Measurements from ENCODE around the gene RFPL3.
"Not testable (repeated sequence)": the region's sequence is repeated elsewhere in the genome, so short reads cannot be mapped to it uniquely, and the experiment has no call there.

Gene RFPL3
- total RNA-seq = 0 reads per million in 2 donors

DNA sequence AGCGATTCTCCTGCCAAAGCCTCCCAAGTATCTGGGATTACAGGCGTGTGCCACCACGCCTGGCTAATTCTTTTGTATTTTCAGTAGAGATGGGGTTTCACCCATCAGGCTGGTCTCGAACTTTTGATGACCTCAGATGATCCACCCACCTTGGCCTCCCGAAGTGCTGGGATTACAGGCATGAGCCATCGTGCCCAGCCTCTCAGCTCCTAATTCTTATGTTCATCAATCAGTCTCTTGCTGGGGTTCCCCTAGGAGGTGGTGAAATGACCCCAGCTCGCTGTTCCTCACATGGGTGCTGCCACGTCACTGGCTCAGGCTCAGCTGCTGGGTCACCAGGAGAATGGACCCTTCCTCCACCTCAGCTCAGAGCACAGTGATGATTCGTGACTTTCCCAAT, at the start of gene RFPL3:
TSS of gene RFPL3 (plus strand) at position 301 of the 400 bp plus-strand sequence. CDS start 205 bp downstream, outside the sequence.
- not testable (repeated sequence) for DNase-seq

DNA sequence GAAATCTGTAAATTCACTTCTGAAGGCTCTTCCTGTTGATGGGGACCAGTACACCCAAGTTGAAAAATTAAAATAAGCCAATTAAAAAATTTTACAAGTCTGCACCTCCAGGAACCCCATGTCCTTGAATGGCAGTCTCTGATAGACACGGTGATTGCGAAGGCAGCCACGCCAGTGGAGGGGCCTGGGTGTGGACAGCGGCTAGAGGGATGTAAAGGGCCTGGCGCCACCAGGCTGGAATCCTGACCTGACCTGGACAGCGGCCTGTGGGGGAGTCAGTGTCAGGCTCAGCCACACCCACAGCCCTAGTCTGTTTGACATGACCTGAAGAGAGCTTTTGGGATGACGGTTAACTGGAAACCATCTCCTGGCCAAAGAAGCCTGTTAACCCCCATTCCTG, 49.5 kb upstream of the RFPL3 start:
- no peak for DNase-seq

DNA sequence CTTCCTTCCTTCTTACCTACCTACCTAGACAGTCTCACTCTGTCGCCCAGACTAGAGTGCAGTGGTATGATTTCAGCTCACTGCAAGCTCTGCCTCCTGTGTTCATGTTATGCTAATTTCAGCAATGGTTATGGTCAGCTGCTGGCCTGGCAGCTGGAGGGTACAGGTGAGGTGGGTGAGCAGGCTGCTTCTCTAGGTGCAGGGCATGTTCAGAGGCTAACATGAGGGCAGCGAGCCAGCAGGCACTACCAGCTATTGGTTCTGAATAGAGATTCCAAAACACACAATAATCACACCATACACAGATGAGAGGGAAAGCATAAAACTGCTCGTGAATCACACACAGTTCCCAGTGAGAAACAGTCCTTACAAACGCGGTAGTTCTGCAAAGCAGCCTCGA, 48.7 kb upstream of the RFPL3 start:
- no peak for DNase-seq

DNA sequence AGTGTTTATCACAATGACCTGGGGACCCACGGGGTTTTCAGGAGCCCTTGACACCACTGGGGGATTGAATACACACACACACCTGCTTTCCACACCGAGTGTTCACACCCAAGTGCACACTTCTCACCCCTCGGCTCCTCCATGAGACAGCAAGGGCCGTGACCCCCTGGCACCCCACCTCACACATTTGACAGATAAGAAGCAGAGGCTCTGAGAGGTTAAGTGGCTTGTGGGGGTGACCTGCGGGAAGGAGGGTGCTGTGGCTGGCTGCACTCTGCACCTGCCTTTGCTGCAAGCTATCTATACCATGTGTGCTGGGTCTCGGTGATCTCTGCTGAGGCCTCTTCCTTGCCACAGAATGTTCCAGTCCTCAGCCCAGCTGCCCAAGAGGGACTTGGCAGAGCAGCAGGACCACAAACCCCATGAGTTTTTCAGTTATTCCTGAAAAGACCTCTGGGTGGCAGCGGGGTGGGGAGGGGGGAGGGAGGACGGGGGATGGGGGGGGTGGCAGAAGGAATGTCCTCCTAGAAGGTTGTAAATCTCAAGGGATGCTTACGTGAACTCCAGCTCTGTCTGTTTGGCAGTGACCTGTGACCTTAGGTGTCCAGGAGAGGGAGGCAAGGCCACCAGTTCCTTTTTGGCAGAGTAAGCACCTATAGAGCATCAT, 47.9 kb upstream of the RFPL3 start:
- DNase-seq = no peak

DNA sequence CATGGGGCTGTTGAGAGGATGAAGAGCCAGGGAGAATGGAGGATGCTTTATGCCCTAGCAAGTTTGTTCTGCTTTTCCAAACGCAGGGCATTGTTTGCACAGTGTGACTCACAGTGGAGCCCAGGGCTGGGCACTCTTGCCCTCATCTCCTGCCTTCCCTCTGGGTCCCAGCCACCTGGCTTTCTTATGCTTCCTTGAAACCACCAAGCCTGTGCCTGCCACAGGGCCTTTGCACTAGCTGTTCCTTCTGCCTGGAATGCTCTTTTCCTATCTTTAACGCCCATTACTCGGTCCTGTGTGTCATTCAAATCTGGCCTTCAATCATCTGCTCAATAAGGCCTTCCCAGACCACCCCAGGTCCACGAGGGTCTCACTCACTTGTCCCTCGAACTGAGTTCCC, 46.9 kb upstream of the RFPL3 start:
- DNase-seq = no peak

DNA sequence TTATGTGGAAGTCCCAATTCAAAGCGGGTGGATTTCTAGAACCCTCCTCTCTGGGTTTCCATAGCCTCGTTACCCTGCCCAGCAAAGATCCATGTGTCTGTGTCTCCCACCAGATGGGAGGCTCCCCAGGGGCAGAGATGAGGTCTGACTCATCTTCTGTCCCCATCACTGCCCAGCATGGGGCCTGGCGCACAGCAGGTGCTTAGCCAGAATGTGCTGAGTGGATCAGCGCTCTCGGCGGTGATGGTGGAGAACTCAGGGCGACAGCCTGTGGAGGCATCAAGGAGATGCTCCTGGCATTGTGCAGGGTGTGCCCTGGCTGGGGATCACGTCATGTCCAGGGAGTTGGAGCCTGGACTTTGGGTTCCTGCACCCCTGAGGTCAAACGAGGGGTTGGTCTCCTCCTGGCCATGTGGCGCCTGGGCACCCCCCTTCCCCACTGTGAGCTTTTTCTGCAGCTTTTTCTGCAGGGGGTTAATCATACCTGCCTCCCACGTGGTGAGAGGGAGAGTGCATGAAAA, 46.1 kb upstream of the RFPL3 start:
- no peak for DNase-seq

DNA sequence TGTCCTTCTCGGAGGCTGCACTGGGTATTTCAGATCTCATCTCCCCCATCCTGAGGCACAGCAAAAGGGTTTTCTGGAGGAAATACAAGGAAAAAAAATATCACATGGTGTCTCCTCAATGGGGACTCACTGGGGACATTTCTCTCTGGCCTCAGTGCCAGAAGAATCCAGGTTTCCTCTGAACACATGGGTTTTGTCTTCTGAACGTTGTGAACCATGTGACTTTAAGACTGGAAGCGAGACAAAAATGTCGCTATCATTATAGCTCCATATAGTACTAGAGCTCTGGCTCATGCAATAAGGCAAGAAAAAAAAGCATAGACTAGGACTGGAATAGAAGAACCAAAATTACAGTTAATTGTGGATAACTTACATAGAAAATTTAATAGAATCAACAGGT, 44.9 kb upstream of the RFPL3 start:
- DNase-seq = no peak

DNA sequence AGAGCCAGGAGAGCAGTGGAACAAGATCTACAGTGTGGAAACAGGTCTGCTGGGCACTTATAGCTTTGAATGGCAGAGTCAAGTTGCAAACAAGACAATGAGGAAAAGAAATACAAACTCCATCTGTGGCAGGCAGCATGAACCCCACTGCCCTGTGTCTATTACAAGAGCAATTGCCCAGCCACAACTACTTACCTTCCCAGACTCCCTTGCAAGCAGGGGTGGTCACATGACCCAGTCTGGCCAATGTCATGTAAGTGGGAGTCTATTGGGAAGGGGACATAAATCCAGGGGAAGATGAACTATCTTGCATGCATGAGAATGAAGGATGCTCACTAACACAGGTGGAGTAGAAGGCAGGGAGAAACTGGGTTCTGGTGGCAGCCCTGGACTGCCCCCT, 44.1 kb upstream of the RFPL3 start:
- DNase-seq = no peak

DNA sequence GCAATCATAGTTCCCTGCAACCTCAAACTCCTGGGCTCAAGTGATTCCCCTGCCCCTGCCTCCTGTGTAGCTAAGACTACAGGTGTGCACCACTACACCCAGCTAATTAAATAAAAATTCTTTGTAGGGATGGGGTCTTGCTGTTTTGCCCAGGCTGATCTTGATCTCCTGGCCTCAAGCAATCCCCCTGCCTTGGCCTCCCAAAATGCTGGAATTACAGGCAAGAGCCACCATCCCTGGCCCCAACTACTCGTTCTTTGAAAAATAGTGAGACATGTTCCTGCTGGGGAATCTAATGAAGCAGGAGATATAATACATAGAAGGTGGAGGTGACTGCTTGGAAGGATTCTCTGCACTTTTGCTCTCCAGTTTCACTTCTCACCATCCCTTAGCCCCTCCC, 40.1 kb upstream of the RFPL3 start:
- DNase-seq = no peak

DNA sequence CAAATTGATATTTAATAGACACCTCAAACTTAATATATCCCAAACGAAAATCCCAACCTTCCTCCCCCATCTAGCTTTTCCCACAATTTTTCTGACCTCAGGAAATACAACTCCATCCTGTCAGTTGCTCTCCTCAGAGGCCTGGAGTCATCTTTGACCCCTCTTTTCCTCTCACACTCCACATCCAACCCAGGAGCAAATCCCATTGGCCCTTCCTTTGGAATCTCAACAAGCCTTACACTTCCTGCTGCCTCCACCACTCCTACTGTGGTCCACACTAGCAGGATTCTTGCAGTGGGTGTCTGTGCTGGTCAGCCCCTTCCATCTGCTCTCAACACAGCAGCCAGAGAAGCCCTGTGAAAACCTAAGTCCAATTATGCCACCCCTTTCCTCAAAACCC, 39.3 kb upstream of the RFPL3 start:
- no peak for DNase-seq

DNA sequence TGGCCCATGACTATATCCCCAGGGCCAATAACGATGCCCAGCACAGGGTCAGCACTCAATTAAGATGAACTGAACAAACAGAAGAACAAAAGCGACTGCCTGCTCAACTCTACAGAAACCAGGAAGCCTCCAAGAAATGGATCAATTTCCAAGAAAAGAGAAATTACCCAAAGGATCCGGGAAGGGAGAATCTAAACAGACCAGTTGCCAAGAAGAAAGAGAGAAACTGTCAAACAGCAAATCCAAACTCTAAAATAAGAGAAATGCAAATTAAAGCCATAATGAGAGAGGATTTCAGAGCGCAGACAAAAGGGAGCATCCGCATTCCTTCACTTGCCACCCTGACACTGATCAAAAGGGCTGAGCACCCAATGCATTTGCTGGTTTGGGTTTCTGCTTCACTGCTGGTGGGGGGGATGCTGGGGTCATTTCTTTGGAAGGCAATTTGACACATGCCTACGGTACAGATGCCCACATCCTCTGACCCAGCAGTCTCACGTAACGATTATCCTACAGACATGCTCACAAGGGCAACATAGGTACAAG, 37.7 kb upstream of the RFPL3 start:
- DNase-seq = no peak

DNA sequence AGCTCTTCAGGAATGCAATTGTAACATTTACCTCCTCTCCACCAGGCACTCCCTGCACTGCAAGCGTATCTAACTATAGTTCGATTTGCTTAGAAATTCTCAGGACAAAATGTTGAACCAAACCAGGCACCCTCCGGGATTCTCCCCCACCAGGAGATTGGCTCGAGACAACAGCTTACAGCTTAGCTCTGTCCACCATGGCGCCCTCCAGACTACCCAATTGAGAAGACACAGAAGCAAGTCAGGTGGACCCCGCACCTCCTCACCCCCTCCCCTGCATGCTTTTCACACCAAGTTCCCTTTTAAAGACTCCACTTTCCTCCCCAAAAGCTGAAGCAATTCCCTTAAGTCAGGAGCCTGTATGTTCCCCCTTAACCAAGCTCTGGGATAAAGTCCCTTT, 34.7 kb upstream of the RFPL3 start:
- no peak for DNase-seq

DNA sequence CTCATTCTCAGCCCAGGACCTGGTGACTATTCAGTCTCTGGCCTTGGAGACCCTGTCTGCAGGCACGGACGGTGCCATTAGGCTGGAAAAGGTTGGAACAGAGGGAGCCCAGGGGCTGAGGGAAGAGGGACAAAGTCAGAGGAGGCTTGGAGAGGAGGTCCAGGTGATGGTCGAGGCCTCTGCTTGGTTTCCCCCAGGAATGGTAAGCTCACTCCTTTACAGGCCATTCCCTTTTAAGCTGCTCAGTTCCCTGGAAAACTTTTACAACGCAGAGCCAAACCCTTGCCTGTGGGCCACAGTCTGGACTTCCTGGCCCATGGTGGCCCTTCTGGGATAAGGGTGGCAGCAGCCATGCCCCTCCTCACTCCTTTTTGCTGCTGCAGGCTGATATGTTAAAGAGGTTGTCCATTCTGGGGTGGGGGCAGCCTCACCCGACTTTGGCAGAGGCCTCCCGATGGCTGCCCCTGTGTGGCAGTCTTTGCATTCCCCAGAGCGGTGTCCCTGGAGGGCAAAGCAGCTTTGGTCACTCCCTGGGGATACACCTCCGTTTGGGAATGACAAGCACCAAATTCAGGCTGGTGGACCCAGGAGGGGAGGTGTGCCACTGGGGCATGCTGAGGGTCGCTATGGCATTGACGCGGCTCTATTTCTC, 34.0 kb upstream of the RFPL3 start:
- DNase-seq = no peak

DNA sequence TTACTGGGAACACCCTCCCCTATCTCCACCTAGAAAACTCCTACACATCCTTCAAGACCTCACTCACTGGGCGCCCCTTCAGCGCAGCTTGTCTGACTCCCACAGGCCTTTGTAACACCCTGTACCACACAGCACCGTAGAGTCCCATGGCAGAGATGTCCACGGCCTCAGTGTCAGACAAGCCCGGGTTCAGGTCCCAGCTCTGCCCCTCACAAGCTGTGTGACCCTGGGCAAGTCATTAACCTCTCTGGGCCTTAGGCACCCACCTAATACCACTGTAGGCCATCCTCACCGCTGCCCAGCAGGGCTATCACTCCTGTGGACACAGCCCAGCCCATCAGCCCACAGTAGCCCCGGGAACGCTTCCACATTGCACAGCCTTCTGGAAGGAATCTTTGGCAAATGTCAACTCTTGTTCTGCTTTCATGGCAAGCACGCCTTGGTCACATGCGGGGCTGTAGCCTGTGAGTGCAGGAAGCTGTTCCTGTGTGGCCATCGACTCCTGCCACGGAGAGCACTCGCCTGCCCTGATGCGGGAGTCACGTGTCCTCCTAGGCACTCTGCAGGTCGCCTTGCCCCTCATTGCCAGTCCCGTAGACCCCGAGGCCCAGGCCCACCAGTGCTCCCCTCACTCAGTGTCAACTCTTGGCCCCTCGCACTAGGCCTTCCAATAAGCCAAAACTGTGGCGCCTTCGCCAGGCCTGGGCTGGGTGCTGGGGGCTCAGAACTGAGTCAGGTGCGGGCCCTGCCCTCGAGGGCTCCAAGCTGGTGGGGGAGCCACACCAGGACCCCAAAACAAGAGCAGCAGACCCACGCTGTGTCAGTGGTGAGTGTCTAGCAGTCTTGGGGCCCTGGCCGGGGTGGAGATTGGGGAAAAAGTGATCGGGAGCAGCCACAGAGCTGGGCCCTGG, 32.9 kb upstream of the RFPL3 start:
- DNase-seq = no peak

DNA sequence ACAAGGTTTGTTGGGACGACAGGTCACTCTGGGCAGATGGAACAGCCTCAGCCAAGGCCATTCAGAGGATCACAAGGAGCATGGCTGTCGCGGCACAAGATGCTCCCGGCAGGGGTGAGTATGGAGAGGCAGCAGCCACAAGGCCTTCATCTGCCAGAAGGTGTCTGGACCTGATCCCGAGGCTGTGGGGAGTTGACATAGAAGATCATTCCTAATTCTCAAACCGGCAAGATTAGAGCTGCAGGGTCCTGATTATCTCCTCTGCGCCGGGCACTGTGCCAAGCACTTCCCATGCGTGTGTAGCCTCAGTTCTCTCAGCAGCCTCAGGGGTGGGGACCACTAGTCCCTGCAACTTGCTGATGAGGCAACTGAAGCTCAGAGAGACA, 32.3 kb upstream of the RFPL3 start:
- no peak for DNase-seq

DNA sequence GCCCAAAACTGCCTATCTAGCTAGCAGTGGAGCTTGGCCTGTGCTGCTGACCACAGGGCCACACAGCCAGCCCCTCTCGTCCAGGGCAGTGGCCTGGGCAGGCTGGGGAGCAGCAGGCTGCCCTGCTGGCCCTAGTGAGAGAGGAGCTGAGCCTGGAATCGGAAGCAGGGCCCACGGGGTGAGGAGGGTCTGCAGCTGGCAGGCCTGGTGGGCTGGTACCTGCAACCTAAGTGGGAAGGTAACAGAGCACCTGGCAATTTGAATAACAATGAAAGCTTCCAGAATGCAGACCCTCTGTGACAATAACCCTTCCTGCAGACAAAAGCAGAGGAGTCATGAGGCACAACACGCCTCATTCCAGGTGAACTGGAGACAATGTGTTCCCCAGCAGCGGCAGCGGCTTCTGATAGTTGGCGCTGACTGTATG, 31.8 kb upstream of the RFPL3 start:
- DNase-seq = no peak

DNA sequence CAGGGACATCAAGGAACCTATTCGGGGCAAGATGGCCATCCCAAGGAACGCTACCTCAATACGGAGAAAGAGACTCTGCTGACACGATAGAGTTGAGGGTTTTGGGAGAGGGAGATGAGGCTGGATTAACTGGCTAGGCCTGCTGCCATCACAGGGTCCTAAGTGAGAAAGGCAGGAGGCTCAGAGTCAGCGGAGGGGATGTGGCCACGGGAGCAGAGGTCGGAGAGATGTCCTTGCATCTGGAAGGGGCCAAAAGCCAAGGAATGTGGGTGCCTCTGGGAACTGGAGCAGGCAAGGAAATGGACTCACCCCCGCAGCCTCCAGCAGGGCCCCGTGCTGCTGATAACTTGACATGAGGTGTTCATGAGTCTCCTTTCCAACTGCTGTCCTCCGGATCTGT, 31.0 kb upstream of the RFPL3 start:
- DNase-seq = no peak

DNA sequence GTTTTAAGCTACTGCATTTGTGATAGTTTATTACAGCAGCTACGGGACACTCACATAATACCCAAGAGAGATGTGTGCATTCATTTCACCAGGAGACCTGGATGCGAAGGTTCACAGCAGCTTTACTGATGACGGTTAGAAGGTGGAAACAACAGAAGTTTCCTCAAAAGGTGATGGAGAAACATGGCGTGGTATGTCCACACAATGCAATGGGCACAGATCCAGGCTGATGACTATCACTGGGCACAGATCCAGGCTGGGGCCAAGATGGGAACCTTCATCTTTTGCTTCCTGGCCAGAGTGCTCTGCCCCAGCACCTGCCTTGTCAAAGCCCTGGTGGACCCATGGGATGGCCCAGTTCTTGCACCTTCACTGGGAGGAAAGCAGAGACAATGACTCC, 30.6 kb upstream of the RFPL3 start:
- DNase-seq = no peak

DNA sequence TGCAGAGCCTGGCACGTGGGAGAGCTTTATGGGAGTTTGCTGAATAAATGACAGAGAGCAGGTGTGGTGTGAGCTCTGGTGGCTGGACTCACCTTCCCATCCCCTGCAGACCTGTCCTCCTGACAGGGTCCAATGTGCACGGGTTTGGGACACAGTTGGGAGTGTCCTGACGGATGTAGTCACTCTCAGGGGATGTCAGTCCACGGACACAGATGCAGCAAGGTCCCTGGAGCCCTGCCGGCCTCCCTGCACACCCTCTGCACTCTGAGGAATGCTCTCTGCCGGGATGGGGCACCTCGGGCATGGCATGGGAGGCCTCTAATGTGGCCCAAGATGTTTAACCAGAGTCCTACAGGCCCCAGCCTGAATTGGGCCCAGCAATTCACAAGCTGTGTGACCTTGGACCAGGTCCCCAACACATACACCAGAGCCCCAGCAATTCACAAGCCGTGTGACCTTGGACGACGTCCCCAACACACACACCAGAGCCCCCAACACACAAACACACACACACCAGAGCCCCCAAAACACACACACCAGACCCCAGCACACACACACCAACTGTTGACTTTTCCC, 30.0 kb upstream of the RFPL3 start:
- DNase-seq = no peak

DNA sequence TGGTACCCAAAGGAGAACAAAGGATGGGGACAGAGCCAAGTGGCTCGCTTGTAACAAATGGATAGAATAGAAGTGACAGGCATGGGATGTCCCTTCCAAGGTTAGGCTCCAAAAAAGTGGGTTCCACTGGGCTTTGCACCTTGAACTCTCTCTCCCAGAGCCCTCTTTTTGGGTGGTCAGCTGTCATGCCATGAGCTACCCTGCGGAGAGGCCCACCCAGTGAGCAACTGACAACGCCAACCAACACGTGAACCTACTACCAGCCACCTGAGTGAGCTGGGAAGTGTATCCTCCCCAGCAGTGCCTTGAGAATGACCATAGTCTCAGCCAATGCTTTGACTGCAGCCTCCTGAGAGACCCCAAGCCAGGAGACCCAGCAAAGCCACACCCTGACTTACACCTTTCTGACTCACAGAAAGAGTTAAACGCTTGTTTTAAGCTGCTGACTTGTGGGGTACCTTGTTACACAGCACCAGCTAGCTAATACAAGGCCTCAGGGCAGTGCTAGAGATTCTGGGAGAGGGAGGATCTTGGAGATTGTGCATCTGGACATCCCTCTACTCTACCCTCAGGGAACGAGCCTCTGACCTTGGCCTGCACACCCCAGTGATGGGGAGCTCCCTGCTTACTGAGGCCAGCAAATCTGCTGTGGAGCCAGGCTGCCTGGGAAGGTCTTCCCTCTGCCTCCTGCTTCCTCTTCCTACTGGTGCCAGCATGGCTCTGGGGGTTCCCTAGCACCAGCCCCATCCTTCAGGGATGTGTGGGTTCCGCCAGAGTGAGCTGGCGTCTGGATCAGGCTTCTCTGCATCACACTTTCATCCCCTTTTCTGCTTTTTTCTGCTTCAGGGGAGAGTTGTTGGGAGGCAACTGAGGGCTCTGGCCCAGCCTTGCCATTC, 29.1 kb upstream of the RFPL3 start:
- DNase-seq = no peak

DNA sequence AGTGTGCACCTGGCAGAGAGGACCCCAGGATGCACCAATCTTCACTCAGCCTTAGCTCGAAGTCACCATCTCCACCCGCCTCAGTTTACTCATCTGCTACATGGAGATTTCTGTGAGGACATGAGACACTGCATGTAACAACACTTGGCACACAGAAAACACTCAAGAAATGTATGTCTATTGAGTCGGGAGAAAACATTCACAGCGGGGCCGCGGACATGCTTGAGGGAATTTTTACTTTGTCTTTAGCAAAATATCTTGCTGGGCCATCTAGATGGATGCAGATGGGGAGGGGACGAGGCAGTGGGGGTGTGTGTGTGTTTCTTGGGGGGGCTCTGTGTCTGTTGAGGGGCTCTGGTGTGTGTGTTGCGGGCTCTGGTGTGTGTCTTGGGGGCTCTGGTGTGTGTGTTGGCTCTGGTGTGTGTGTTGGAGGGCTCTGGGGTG, 28.4 kb upstream of the RFPL3 start:
- no peak for DNase-seq
